Endodermal cell (in vitro differentiated cells): ENCODE measurements around the gene SLC29A1. TPM values are rescaled to one million over a fixed set of nuclear protein-coding genes. Genes with fewer than 3 reads are reported as not detected.

Experiments
- DNase-seq: peaks from one replicate; pipeline ENCODE4 v3.0.0-alpha.2; 2017
- H3K27ac ChIP-seq: 2 replicates; pipeline ENCODE4 v1.5.1; 2013; ENCODE audit warnings: mild to moderate bottlenecking, low read depth, low read length, moderate library complexity
- H3K27me3 ChIP-seq: 2 replicates; pipeline ENCODE4 v1.6.1; 2013; ENCODE audit warnings: mild to moderate bottlenecking, low read length, moderate library complexity; ENCODE audit not compliant: insufficient read depth, control insufficient read depth, poor library complexity, severe bottlenecking
- H3K36me3 ChIP-seq: 2 replicates; pipeline ENCODE4 v1.7.0; 2013; ENCODE audit warnings: mild to moderate bottlenecking, low read length, moderate library complexity; ENCODE audit not compliant: control insufficient read depth, insufficient read depth
- H3K4me1 ChIP-seq: one replicate; pipeline ENCODE4 v1.7.0; 2013; ENCODE audit warnings: low read length; ENCODE audit not compliant: control insufficient read depth, insufficient read depth
- H3K4me3 ChIP-seq: 2 replicates; pipeline ENCODE4 v1.5.1; 2013; ENCODE audit warnings: mild to moderate bottlenecking, low read length, moderate library complexity
- H3K9ac ChIP-seq: 2 replicates; pipeline ENCODE4 v1.6.1; 2013; ENCODE audit warnings: mild to moderate bottlenecking, low read length, moderate library complexity; ENCODE audit not compliant: poor library complexity, severe bottlenecking; ENCODE audit errors: extremely low read depth
- H3K9me3 ChIP-seq: 2 replicates; pipeline ENCODE4 v1.6.1; 2013; ENCODE audit warnings: mild to moderate bottlenecking, low read length, moderate library complexity; ENCODE audit not compliant: control insufficient read depth
- H3K27ac Mint-ChIP-seq: 2 replicates; pipeline ENCODE4 v1.8.0; 2020; ENCODE audit warnings: mixed read lengths
- H3K27me3 Mint-ChIP-seq: 2 replicates; pipeline ENCODE4 v1.8.0; 2021; ENCODE audit warnings: mild to moderate bottlenecking, mixed read lengths; ENCODE audit not compliant: insufficient read depth
- H3K36me3 Mint-ChIP-seq: 2 replicates; pipeline ENCODE4 v1.8.0; 2020; ENCODE audit warnings: low read depth, mixed read lengths
- H3K4me1 Mint-ChIP-seq: 2 replicates; pipeline ENCODE4 v1.8.0; 2020; ENCODE audit warnings: mixed read lengths
- H3K4me3 Mint-ChIP-seq: 2 replicates; pipeline ENCODE4 v1.8.0; 2020; ENCODE audit warnings: mild to moderate bottlenecking, moderate library complexity, mixed read lengths
- H3K9me3 Mint-ChIP-seq: 2 replicates; pipeline ENCODE4 v1.8.0; 2020; ENCODE audit warnings: mild to moderate bottlenecking, mixed read lengths
- CTCF ChIP-seq: fragments of 200-600 bp; sonication (generic); conservative IDR thresholded peaks from 2 replicates; pipeline ENCODE4 v1.5.0; 2021; ENCODE audit warnings: antibody characterized with exemption, mild to moderate bottlenecking
- WGBS, 2 experiments: methylation state at CpG; one replicate each; pipeline versions ENCODE4 v1.1.5 to v1.1.7; 2013; ENCODE audit warnings: missing lambda C conversion rate in 2 of 2, mixed read lengths in 1 of 2; ENCODE audit not compliant: insufficient coverage in 1 of 2, insufficient read length in 1 of 2; 5-methylcytosine and 5-hydroxymethylcytosine counted together
- total RNA-seq, 2 donors: library from RNA; stranded (reverse); fragmentation: NEBNext Ultra II Directional in 1 of 2; extraction: Animal tissue kit (Norgen Biotek cat#: 25700) in 1 of 2; gene quantifications; 2 replicates in 1 of 2; 3 replicates in 1 of 2; pipeline ENCODE4 v1.2.1, GENCODE V29; 2021

Gene SLC29A1
- total RNA-seq, 2 donors from 2014 or later, result 129 to 155 TPM

GRCh38 chr6:44176762-44177509 is 46.5 kb upstream of the SLC29A1 start:
- Mint-ChIP-seq H3K36me3 (no peaks in the 10 kb centered on the region), H3K27ac (no peak overlapping the region), H3K27me3 (no peaks in the 10 kb centered on the region), H3K9me3 (no peaks in the 10 kb centered on the region), H3K4me1 (peaks cover 11% of the 10 kb centered on the region), H3K4me3 (no peak overlapping the region)
- peaks cover 2% of the 10 kb centered on the region for H3K4me1 ChIP-seq
- H3K27me3 ChIP-seq, result no peaks in the 10 kb centered on the region
- no peak for DNase-seq
- no peak overlapping the region for H3K4me3 ChIP-seq
- H3K36me3 ChIP-seq, result no peaks in the 10 kb centered on the region
- H3K27ac ChIP-seq, result no peak overlapping the region
- TF ChIP-seq CTCF, result no peak
- 89 to 90% methylated on average over 10 to 24 of the region's 24 CpGs for WGBS, 2 experiments
- no peak overlapping the region for H3K9ac ChIP-seq
- H3K9me3 ChIP-seq, result no peaks in the 10 kb centered on the region

DNA sequence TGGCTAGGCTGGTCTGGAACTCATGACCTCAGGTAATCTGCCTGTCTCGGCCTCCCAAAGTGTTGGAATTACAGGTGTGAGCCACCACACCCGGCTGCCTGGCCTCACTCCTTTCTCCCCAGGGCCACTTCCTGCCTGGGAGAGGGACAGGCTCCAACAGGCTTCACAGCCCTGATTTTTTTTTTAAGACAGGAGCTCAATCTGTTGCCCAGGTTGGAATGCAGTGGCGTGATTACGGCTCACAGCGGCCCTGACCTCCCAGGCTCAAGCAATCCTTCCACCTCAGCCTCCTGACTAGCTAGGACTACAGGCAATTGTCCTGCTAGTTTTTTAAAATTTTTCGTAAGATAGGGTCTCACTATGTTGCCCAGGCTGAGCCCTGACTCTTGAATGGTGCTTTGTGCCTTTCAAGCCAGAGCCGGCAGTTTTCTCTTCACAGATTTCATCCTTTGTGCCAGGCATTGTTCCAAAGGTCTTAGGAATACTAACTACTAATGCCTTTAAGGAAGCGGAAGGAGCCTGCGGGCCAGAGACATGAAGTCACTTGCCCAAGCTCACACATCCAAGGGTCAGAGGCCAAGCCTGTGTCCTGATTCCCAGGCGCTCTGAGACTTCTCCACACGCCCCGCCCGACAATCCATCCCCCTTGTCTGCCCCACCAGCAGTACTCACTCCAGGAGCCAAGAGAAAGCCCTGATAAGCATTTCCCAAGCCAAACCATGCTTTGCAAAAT is 45.5 kb upstream of the SLC29A1 start:
- 85 to 91% methylated on average over 9 to 13 of the region's 13 CpGs for WGBS, 2 experiments
- no peak for TF ChIP-seq CTCF
- peak overlapping the region; percentile 64 for H3K27ac Mint-ChIP-seq
- Histone ChIP-seq H3K36me3 (no peaks in the 10 kb centered on the region), H3K4me1 (peaks cover 2% of the 10 kb centered on the region), H3K4me3 (no peak overlapping the region), H3K9me3 (no peaks in the 10 kb centered on the region), H3K27me3 (no peaks in the 10 kb centered on the region), H3K27ac (no peak overlapping the region), H3K9ac (no peak overlapping the region)
- no peaks in the 10 kb centered on the region for H3K9me3 Mint-ChIP-seq
- H3K4me3 Mint-ChIP-seq, result no peak overlapping the region
- H3K4me1 Mint-ChIP-seq, result peaks cover 11% of the 10 kb centered on the region
- no peaks in the 10 kb centered on the region for H3K27me3 Mint-ChIP-seq
- no peak for DNase-seq
- no peaks in the 10 kb centered on the region for H3K36me3 Mint-ChIP-seq

DNA sequence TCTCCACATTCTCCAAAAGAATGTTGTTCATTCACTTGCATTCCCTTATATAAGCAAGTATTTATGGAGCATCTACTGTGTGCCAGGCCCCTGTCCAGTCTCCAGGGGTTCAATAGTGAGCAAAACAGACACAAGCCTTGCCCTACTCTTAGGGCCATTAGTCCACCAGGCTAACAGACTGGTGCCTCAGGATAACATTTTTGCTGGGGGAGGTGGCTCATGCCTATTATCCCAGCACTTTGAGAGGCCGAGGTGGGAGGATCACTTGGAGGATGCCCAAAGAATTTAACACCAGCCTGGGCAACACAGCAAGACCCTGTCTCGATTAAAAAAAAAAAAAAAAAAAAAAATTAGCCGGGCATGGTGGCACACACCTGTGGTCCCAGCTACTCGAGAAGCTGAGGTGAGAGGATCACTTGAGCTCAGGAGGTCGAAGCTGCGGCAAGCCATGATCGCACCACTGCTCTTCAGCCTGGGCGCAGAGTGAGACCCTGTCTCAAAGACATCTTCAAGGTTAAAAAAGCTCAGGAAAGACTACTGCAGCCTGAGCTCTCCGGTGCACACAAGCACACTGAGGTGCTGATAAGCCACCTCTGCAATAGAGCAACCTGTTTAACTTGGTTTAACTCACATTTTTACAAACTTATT is 44.8 kb upstream of the SLC29A1 start:
- Mint-ChIP-seq H3K9me3 (no peaks in the 10 kb centered on the region), H3K27ac (peak overlapping the region; percentile 64), H3K4me3 (no peak overlapping the region), H3K27me3 (no peaks in the 10 kb centered on the region), H3K4me1 (peaks cover 17% of the 10 kb centered on the region), H3K36me3 (no peaks in the 10 kb centered on the region)
- 93% methylated on average over 5 to 9 of the region's 9 CpGs for WGBS, 2 experiments
- Histone ChIP-seq H3K9ac (no peak overlapping the region), H3K36me3 (no peaks in the 10 kb centered on the region), H3K4me3 (no peak overlapping the region), H3K9me3 (no peaks in the 10 kb centered on the region), H3K27ac (no peak overlapping the region), H3K27me3 (no peaks in the 10 kb centered on the region), H3K4me1 (peaks cover 2% of the 10 kb centered on the region)
- DNase-seq, result no peak
- no peak for TF ChIP-seq CTCF
